HEK293 (cell line): Measurements from ENCODE around the gene SEZ6L.

Experiments used
- SP2 ChIP-seq: fragments of 450-650 bp; formaldehyde crosslinking; IDR thresholded peaks from 2 replicates; pipeline ENCODE4 v1.5.1; 2016; ENCODE audit warnings: missing biosample characterization, missing genetic modification characterization
- YY1 ChIP-seq: fragments of 450-650 bp; formaldehyde crosslinking; IDR thresholded peaks from 2 replicates; pipeline ENCODE4 v1.5.1; 2018; ENCODE audit warnings: missing biosample characterization, missing genetic modification characterization
- ZBTB21 ChIP-seq: fragments of 450-650 bp; formaldehyde crosslinking; IDR thresholded peaks from 2 replicates; pipeline ENCODE4 v1.5.1; 2017; ENCODE audit warnings: missing biosample characterization, missing genetic modification characterization
- ZNF350 ChIP-seq: fragments of 450-650 bp; formaldehyde crosslinking; IDR thresholded peaks from 2 replicates; pipeline ENCODE4 v1.5.0; 2017; ENCODE audit warnings: missing biosample characterization, mild to moderate bottlenecking, missing genetic modification characterization
- ZNF366 ChIP-seq: fragments of 450-650 bp; formaldehyde crosslinking; conservative IDR thresholded peaks from 2 replicates; pipeline ENCODE4 v1.5.1; 2016; ENCODE audit warnings: missing biosample characterization, missing genetic modification characterization
- ZNF501 ChIP-seq: fragments of 450-650 bp; formaldehyde crosslinking; IDR thresholded peaks from 2 replicates; pipeline ENCODE4 v1.5.1; 2016; ENCODE audit warnings: missing biosample characterization, missing genetic modification characterization
- ZNF585B ChIP-seq: fragments of 450-650 bp; formaldehyde crosslinking; IDR thresholded peaks from 2 replicates; pipeline ENCODE4 v1.5.1; 2016; ENCODE audit warnings: missing biosample characterization, missing genetic modification characterization
- ZNF76 ChIP-seq: fragments of 450-650 bp; formaldehyde crosslinking; IDR thresholded peaks from 2 replicates; pipeline ENCODE4; 2016; ENCODE audit warnings: low read depth, missing biosample characterization, missing genetic modification characterization, borderline replicate concordance
- TF ChIP-seq, protein P1 (sequence below): fragments of 450-650 bp; formaldehyde crosslinking; IDR thresholded peaks from 2 replicates; pipeline ENCODE4 v1.5.1; 2016; ENCODE audit warnings: missing biosample characterization, missing genetic modification characterization
- TF ChIP-seq, protein P2 (sequence below): fragments of 450-650 bp; formaldehyde crosslinking; IDR thresholded peaks from 2 replicates; pipeline ENCODE4 v1.5.1; 2016; ENCODE audit warnings: missing biosample characterization, missing genetic modification characterization
- TF ChIP-seq, protein P3 (sequence below): fragments of 450-650 bp; formaldehyde crosslinking; IDR thresholded peaks from 2 replicates; pipeline ENCODE4 v1.5.1; 2016; ENCODE audit warnings: missing biosample characterization, missing genetic modification characterization
- TF ChIP-seq, protein P4 (sequence below): fragments of 450-650 bp; formaldehyde crosslinking; IDR thresholded peaks from 2 replicates; pipeline ENCODE4 v1.5.1; 2016; ENCODE audit warnings: missing biosample characterization, missing genetic modification characterization
- TF ChIP-seq, protein P5 (sequence below): fragments of 450-650 bp; formaldehyde crosslinking; IDR thresholded peaks from 2 replicates; pipeline ENCODE4 v1.5.1; 2016; ENCODE audit warnings: missing biosample characterization, missing genetic modification characterization, low read depth

DNA sequence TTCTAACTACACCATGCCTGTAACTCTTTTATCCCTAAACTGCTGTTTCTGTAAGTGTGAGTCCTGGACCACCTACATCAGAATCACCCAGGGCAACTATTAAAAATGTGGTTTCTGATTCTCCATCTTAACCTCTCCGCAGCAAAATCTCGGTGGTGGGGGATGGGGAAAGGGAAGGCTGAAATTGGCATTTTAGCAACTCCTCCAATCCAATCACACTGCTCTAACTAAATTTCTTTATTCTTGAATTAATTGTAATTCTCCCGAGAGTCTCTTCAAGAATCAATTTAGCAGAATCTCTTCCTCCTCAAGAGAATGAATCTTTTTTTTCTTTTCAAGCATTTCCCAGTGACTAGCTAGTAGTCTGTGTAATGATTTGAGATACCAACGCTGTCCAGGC is 36.2 kb downstream of the SEZ6L start:
- TF ChIP-seq, protein P1, sequence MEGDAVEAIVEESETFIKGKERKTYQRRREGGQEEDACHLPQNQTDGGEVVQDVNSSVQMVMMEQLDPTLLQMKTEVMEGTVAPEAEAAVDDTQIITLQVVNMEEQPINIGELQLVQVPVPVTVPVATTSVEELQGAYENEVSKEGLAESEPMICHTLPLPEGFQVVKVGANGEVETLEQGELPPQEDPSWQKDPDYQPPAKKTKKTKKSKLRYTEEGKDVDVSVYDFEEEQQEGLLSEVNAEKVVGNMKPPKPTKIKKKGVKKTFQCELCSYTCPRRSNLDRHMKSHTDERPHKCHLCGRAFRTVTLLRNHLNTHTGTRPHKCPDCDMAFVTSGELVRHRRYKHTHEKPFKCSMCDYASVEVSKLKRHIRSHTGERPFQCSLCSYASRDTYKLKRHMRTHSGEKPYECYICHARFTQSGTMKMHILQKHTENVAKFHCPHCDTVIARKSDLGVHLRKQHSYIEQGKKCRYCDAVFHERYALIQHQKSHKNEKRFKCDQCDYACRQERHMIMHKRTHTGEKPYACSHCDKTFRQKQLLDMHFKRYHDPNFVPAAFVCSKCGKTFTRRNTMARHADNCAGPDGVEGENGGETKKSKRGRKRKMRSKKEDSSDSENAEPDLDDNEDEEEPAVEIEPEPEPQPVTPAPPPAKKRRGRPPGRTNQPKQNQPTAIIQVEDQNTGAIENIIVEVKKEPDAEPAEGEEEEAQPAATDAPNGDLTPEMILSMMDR (tag by site-specific recombination): no peak
- TF ChIP-seq SP2 (no peak), ZNF366 (tag by site-specific recombination) (no peak), ZNF501 (tag by site-specific recombination) (no peak), YY1 (tag by site-specific recombination) (no peak), ZNF350 (tag by site-specific recombination) (no peak), ZBTB21 (tag by site-specific recombination) (no peak), ZNF76 (tag by site-specific recombination) (no peak), ZNF585B (tag by site-specific recombination) (no peak)
- TF ChIP-seq, protein P2, sequence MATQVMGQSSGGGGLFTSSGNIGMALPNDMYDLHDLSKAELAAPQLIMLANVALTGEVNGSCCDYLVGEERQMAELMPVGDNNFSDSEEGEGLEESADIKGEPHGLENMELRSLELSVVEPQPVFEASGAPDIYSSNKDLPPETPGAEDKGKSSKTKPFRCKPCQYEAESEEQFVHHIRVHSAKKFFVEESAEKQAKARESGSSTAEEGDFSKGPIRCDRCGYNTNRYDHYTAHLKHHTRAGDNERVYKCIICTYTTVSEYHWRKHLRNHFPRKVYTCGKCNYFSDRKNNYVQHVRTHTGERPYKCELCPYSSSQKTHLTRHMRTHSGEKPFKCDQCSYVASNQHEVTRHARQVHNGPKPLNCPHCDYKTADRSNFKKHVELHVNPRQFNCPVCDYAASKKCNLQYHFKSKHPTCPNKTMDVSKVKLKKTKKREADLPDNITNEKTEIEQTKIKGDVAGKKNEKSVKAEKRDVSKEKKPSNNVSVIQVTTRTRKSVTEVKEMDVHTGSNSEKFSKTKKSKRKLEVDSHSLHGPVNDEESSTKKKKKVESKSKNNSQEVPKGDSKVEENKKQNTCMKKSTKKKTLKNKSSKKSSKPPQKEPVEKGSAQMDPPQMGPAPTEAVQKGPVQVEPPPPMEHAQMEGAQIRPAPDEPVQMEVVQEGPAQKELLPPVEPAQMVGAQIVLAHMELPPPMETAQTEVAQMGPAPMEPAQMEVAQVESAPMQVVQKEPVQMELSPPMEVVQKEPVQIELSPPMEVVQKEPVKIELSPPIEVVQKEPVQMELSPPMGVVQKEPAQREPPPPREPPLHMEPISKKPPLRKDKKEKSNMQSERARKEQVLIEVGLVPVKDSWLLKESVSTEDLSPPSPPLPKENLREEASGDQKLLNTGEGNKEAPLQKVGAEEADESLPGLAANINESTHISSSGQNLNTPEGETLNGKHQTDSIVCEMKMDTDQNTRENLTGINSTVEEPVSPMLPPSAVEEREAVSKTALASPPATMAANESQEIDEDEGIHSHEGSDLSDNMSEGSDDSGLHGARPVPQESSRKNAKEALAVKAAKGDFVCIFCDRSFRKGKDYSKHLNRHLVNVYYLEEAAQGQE (tag by site-specific recombination): no peak
- TF ChIP-seq, protein P3, sequence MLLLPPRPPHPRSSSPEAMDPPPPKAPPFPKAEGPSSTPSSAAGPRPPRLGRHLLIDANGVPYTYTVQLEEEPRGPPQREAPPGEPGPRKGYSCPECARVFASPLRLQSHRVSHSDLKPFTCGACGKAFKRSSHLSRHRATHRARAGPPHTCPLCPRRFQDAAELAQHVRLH: no peak
- TF ChIP-seq, protein P4, sequence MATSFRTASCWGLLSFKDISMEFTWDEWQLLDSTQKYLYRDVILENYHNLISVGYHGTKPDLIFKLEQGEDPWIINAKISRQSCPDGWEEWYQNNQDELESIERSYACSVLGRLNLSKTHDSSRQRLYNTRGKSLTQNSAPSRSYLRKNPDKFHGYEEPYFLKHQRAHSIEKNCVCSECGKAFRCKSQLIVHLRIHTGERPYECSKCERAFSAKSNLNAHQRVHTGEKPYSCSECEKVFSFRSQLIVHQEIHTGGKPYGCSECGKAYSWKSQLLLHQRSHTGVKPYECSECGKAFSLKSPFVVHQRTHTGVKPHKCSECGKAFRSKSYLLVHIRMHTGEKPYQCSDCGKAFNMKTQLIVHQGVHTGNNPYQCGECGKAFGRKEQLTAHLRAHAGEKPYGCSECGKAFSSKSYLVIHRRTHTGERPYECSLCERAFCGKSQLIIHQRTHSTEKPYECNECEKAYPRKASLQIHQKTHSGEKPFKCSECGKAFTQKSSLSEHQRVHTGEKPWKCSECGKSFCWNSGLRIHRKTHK (tag by site-specific recombination): no peak
- TF ChIP-seq, protein P5, sequence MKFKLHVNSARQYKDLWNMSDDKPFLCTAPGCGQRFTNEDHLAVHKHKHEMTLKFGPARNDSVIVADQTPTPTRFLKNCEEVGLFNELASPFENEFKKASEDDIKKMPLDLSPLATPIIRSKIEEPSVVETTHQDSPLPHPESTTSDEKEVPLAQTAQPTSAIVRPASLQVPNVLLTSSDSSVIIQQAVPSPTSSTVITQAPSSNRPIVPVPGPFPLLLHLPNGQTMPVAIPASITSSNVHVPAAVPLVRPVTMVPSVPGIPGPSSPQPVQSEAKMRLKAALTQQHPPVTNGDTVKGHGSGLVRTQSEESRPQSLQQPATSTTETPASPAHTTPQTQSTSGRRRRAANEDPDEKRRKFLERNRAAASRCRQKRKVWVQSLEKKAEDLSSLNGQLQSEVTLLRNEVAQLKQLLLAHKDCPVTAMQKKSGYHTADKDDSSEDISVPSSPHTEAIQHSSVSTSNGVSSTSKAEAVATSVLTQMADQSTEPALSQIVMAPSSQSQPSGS (tag by site-specific recombination): no peak
